ENCODE results near the gene ROM1.

DNA sequence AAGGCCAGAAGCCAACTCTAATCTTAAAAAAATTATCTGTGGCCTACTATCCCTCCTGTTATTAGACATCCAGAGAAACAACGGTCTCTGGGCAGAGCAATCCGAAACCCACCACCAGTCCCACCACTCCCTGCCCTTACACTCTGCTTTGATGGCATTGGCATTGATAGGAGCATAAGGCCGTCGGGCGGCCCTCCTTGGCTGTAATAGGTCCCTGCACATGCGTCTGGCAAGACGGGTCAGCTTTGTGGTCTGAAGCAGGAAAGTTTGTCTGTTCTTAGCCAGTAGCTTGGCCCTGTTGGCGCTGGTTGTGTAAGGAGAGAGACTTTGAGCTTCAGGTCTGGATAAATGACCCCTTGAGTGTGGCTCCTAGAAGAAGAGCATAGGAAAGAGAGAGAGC lies 17.9 kb upstream of the ROM1 start:
- no peak for TF ChIP-seq CTCF (IDR thresholded peaks at IDR 0.05; ENCODE audit: insufficient read depth, low read length)
- TF ChIP-seq, protein P1, sequence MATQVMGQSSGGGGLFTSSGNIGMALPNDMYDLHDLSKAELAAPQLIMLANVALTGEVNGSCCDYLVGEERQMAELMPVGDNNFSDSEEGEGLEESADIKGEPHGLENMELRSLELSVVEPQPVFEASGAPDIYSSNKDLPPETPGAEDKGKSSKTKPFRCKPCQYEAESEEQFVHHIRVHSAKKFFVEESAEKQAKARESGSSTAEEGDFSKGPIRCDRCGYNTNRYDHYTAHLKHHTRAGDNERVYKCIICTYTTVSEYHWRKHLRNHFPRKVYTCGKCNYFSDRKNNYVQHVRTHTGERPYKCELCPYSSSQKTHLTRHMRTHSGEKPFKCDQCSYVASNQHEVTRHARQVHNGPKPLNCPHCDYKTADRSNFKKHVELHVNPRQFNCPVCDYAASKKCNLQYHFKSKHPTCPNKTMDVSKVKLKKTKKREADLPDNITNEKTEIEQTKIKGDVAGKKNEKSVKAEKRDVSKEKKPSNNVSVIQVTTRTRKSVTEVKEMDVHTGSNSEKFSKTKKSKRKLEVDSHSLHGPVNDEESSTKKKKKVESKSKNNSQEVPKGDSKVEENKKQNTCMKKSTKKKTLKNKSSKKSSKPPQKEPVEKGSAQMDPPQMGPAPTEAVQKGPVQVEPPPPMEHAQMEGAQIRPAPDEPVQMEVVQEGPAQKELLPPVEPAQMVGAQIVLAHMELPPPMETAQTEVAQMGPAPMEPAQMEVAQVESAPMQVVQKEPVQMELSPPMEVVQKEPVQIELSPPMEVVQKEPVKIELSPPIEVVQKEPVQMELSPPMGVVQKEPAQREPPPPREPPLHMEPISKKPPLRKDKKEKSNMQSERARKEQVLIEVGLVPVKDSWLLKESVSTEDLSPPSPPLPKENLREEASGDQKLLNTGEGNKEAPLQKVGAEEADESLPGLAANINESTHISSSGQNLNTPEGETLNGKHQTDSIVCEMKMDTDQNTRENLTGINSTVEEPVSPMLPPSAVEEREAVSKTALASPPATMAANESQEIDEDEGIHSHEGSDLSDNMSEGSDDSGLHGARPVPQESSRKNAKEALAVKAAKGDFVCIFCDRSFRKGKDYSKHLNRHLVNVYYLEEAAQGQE (IDR thresholded peaks at IDR 0.05; ENCODE audit: insufficient replicate concordance, low read depth), result no peak
- TF ChIP-seq GABPA (IDR thresholded peaks at IDR 0.05; ENCODE audit: low read depth), result no peak
- no peak for TF ChIP-seq POLR2AphosphoS5 (IDR thresholded peaks at IDR 0.05; ENCODE audit: low read depth)

Data from HL-60 (cell line).